ENCODE data around the gene PPP6R3.
"Not testable (repeated sequence)": the region's sequence is repeated elsewhere in the genome, so short reads cannot be mapped to it uniquely, and the experiment has no call there.

Gene PPP6R3

GRCh38 chr11:68471360-68472340 is 11.1 kb downstream of the PPP6R3 start:
- Histone ChIP-seq H3K27me3 (ENCODE audit: insufficient read depth, low read length, poor library complexity, severe bottlenecking) (no peaks in the 10 kb centered on the region), H3F3A (ENCODE audit: low read depth) (peaks cover 6% of the 10 kb centered on the region; the same call in 1 of the 2 replicates), H3K4me1 (ENCODE audit: insufficient read depth, low read length, poor library complexity, severe bottlenecking) (peaks cover 58% of the 10 kb centered on the region), H3K9ac (ENCODE audit: low read depth, low read length, poor library complexity, severe bottlenecking) (no peak overlapping the region), H3K9me2 (replicated peaks; ENCODE audit: low read depth, low read length) (no peaks in the 10 kb centered on the region), H3K4me2 (ENCODE audit: low read depth, low read length, poor library complexity, severe bottlenecking) (peak overlapping the region; percentile 84), H4K20me1 (ENCODE audit: insufficient read depth, low read length, poor library complexity, severe bottlenecking) (peaks cover 83% of the 10 kb centered on the region), H3K4me3 (ENCODE audit: low read length, poor library complexity, severe bottlenecking) (peak overlapping the region; percentile 48), H3K79me2 (ENCODE audit: insufficient read depth, low read length) (peaks cover 92% of the 10 kb centered on the region), H3K36me3 (ENCODE audit: insufficient read depth, low read length) (peaks cover 7% of the 10 kb centered on the region; the same call in 1 of the 2 replicates), H3K9me3 (ENCODE audit: insufficient read depth, low read depth, low read length) (no peaks in the 10 kb centered on the region), H2AFZ (ENCODE audit: low read length) (no peak overlapping the region)
- TF ChIP-seq, protein P1, sequence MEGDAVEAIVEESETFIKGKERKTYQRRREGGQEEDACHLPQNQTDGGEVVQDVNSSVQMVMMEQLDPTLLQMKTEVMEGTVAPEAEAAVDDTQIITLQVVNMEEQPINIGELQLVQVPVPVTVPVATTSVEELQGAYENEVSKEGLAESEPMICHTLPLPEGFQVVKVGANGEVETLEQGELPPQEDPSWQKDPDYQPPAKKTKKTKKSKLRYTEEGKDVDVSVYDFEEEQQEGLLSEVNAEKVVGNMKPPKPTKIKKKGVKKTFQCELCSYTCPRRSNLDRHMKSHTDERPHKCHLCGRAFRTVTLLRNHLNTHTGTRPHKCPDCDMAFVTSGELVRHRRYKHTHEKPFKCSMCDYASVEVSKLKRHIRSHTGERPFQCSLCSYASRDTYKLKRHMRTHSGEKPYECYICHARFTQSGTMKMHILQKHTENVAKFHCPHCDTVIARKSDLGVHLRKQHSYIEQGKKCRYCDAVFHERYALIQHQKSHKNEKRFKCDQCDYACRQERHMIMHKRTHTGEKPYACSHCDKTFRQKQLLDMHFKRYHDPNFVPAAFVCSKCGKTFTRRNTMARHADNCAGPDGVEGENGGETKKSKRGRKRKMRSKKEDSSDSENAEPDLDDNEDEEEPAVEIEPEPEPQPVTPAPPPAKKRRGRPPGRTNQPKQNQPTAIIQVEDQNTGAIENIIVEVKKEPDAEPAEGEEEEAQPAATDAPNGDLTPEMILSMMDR (conservative IDR thresholded peaks at IDR 0.05; ENCODE audit: low read length), result no peak
- no peak for TF ChIP-seq EZH2phosphoT487 (IDR thresholded peaks at IDR 0.05; ENCODE audit: borderline replicate concordance)

DNA sequence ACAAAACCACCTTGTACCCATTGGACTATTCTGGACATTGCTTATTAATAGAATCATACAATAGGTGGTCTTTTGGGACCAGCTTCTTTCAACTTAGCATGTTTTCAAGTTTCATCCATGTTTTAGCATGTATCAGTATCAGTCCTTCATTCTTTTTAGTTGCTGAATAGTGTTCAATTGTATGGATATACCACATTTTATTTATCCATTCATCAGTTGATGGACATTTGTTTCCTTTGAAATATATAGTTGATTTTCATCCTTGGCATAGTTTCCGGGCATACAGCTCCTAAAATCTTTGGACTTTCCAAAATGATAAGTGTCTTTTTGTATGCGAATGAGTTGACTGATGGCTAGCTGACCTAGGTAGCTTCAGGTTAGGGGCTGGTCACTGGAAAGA is 12.2 kb downstream of the PPP6R3 start:
- no peak overlapping the region for H3K9ac ChIP-seq (ENCODE audit: low read depth, low read length, poor library complexity, severe bottlenecking)
- peak overlapping the region; percentile 48 for H3K4me3 ChIP-seq (ENCODE audit: low read length, poor library complexity, severe bottlenecking)
- no peaks in the 10 kb centered on the region for H3K9me2 ChIP-seq (replicated peaks; ENCODE audit: low read depth, low read length)
- no peak for TF ChIP-seq EZH2phosphoT487 (IDR thresholded peaks at IDR 0.05; ENCODE audit: borderline replicate concordance)
- TF ChIP-seq, protein P1 (conservative IDR thresholded peaks at IDR 0.05; ENCODE audit: low read length), result no peak
- peaks cover 92% of the 10 kb centered on the region for H3K79me2 ChIP-seq (ENCODE audit: insufficient read depth, low read length)
- no peak overlapping the region for H2AFZ ChIP-seq (ENCODE audit: low read length)
- H3K9me3 ChIP-seq (ENCODE audit: insufficient read depth, low read depth, low read length), result no peaks in the 10 kb centered on the region
- peaks cover 10% of the 10 kb centered on the region; the same call in 1 of the 2 replicates for H3K36me3 ChIP-seq (ENCODE audit: insufficient read depth, low read length)
- H3K4me1 ChIP-seq (ENCODE audit: insufficient read depth, low read length, poor library complexity, severe bottlenecking), result peaks cover 55% of the 10 kb centered on the region
- no peaks in the 10 kb centered on the region for H3K27me3 ChIP-seq (ENCODE audit: insufficient read depth, low read length, poor library complexity, severe bottlenecking)
- H4K20me1 ChIP-seq (ENCODE audit: insufficient read depth, low read length, poor library complexity, severe bottlenecking), result peaks cover 83% of the 10 kb centered on the region
- H3F3A ChIP-seq (ENCODE audit: low read depth), result peaks cover 6% of the 10 kb centered on the region; the same call in 1 of the 2 replicates
- H3K4me2 ChIP-seq (ENCODE audit: low read depth, low read length, poor library complexity, severe bottlenecking), result peak overlapping the region; percentile 84

GRCh38 chr11:68473693-68474092 is 13.1 kb downstream of the PPP6R3 start:
- H3K4me1 ChIP-seq (ENCODE audit: insufficient read depth, low read length, poor library complexity, severe bottlenecking), result peaks cover 46% of the 10 kb centered on the region
- H3K36me3 ChIP-seq (ENCODE audit: insufficient read depth, low read length), result peaks cover 6% of the 10 kb centered on the region; the same call in 1 of the 2 replicates

DNA sequence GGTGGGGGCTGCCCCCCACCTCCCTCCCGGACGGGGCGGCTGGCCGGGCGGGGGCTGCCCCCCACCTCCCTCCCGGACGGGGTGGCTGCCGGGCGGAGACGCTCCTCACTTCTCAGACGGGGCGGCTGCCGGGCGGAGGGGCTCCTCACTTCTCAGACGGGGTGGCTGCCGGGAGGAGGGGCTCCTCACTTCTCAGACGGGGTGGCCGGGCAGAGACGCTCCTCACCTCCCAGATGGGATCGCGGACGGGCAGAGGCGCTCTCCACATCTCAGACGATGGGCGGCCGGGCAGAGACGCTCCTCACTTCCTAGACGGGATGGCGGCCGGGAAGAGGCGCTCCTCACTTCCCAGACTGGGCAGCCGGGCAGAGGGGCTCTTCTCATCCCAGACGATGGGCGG is 15.1 kb downstream of the PPP6R3 start:
- Histone ChIP-seq H3K4me1 (ENCODE audit: insufficient read depth, low read length, poor library complexity, severe bottlenecking) (peaks cover 27% of the 10 kb centered on the region), H4K20me1 (ENCODE audit: insufficient read depth, low read length, poor library complexity, severe bottlenecking) (peaks cover 81% of the 10 kb centered on the region), H3K79me2 (ENCODE audit: insufficient read depth, low read length) (peaks cover 92% of the 10 kb centered on the region), H3K36me3 (ENCODE audit: insufficient read depth, low read length) (peaks cover 11% of the 10 kb centered on the region; the same call in 1 of the 2 replicates)
- not testable (repeated sequence) for H3K9me2 ChIP-seq (replicated peaks; ENCODE audit: low read depth, low read length); H3K9me3 ChIP-seq (ENCODE audit: insufficient read depth, low read depth, low read length); H3K9ac ChIP-seq (ENCODE audit: low read depth, low read length, poor library complexity, severe bottlenecking); H3K4me3 ChIP-seq (ENCODE audit: low read length, poor library complexity, severe bottlenecking); H3F3A ChIP-seq (ENCODE audit: low read depth); H2AFZ ChIP-seq (ENCODE audit: low read length); H3K4me2 ChIP-seq (ENCODE audit: low read depth, low read length, poor library complexity, severe bottlenecking); H3K27me3 ChIP-seq (ENCODE audit: insufficient read depth, low read length, poor library complexity, severe bottlenecking)

More at GRCh38 chr11:68473693-68474092, 13.1 kb downstream of the PPP6R3 start:
- TF ChIP-seq, protein P1 (conservative IDR thresholded peaks at IDR 0.05; ENCODE audit: low read length), result no peak
- TF ChIP-seq EZH2phosphoT487 (IDR thresholded peaks at IDR 0.05; ENCODE audit: borderline replicate concordance), result no peak
- peak overlapping the region; percentile 84 for H3K4me2 ChIP-seq (ENCODE audit: low read depth, low read length, poor library complexity, severe bottlenecking)
- peaks cover 92% of the 10 kb centered on the region for H3K79me2 ChIP-seq (ENCODE audit: insufficient read depth, low read length)
- no peaks in the 10 kb centered on the region for H3K9me2 ChIP-seq (replicated peaks; ENCODE audit: low read depth, low read length)
- peaks cover 81% of the 10 kb centered on the region for H4K20me1 ChIP-seq (ENCODE audit: insufficient read depth, low read length, poor library complexity, severe bottlenecking)
- no peaks in the 10 kb centered on the region for H3K9me3 ChIP-seq (ENCODE audit: insufficient read depth, low read depth, low read length)
- H3F3A ChIP-seq (ENCODE audit: low read depth), result peaks cover 6% of the 10 kb centered on the region; the same call in 1 of the 2 replicates
- no peak overlapping the region for H2AFZ ChIP-seq (ENCODE audit: low read length)
- H3K9ac ChIP-seq (ENCODE audit: low read depth, low read length, poor library complexity, severe bottlenecking), result no peak overlapping the region
- no peaks in the 10 kb centered on the region for H3K27me3 ChIP-seq (ENCODE audit: insufficient read depth, low read length, poor library complexity, severe bottlenecking)
- H3K4me3 ChIP-seq (ENCODE audit: low read length, poor library complexity, severe bottlenecking), result no peak overlapping the region

All from Loucy (cell line).